HepG2 (cell line): Measurements from ENCODE around the gene ALG3. TPM values are rescaled to one million over a fixed set of nuclear protein-coding genes. Genes with fewer than 3 reads are reported as not detected.

Experiments
- ATF1 ChIP-seq: IDR thresholded peaks from 2 replicates; pipeline ENCODE4 v1.6.1; 2016; ENCODE audit warnings: mild to moderate bottlenecking, control low read depth
- CENPBD1 ChIP-seq: sonication (generic); formaldehyde crosslinking; IDR thresholded peaks from 2 replicates; pipeline ENCODE4 v1.8.0; 2022; ENCODE audit warnings: missing genetic modification reagents, low read depth, mild to moderate bottlenecking, borderline replicate concordance
- CREBL2 ChIP-seq: sonication (generic); formaldehyde crosslinking; IDR thresholded peaks from 2 replicates; pipeline ENCODE4 v1.8.1; 2023; ENCODE audit warnings: missing genetic modification reagents, mild to moderate bottlenecking, borderline replicate concordance
- HNF1B ChIP-seq: sonication (generic); formaldehyde crosslinking; IDR thresholded peaks from 2 replicates; pipeline ENCODE4 v1.5.1; 2020; ENCODE audit warnings: mild to moderate bottlenecking, moderate library complexity, missing genetic modification reagents
- HNF4G ChIP-seq, 2 experiments: sonication (generic) in 1 of 2; formaldehyde crosslinking in 1 of 2; IDR thresholded peaks; 2 replicates each; pipeline versions ENCODE4 v1.4.0 to v1.6.1; 2011 to 2020; ENCODE audit warnings: borderline replicate concordance in 2 of 2, low read depth in 2 of 2, mild to moderate bottlenecking in 2 of 2, low read length in 1 of 2, missing genetic modification reagents in 1 of 2, moderate library complexity in 1 of 2
- KDM6A ChIP-seq: IDR thresholded peaks from 2 replicates; pipeline ENCODE4 v1.6.1; 2016; ENCODE audit warnings: low read depth
- NCOA2 ChIP-seq: sonication (generic); formaldehyde crosslinking; IDR thresholded peaks from 2 replicates; pipeline ENCODE4 v1.8.0; 2022; ENCODE audit warnings: inconsistent platforms
- NFATC3 ChIP-seq: sonication (generic); formaldehyde crosslinking; IDR thresholded peaks from 2 replicates; pipeline ENCODE4 v1.5.1; 2020; ENCODE audit warnings: mild to moderate bottlenecking, missing genetic modification reagents
- SNAI1 ChIP-seq: sonication (generic); formaldehyde crosslinking; IDR thresholded peaks from 2 replicates; pipeline ENCODE4 v1.5.0; 2020; ENCODE audit warnings: mild to moderate bottlenecking, missing genetic modification reagents, borderline replicate concordance
- TCF7 ChIP-seq: sonication (generic); IDR thresholded peaks from 2 replicates; pipeline ENCODE4 v1.6.1; 2016; ENCODE audit warnings: antibody characterized with exemption, low read depth
- ZFP37 ChIP-seq: sonication (generic); formaldehyde crosslinking; IDR thresholded peaks from 2 replicates; pipeline ENCODE4 v1.4.0; 2020; ENCODE audit warnings: missing genetic modification reagents, borderline replicate concordance
- ZFP91 ChIP-seq: sonication (generic); formaldehyde crosslinking; IDR thresholded peaks from 2 replicates; pipeline ENCODE4 v1.9.0; 2022; ENCODE audit warnings: missing genetic modification reagents, mild to moderate bottlenecking, borderline replicate concordance
- ZNF10 ChIP-seq: sonication (generic); formaldehyde crosslinking; IDR thresholded peaks from 2 replicates; pipeline ENCODE4 v1.4.0; 2020; ENCODE audit warnings: mild to moderate bottlenecking, low read depth, missing genetic modification reagents, borderline replicate concordance
- ZNF30 ChIP-seq: sonication (generic); formaldehyde crosslinking; IDR thresholded peaks from 2 replicates; pipeline ENCODE4 v1.5.0; 2020; ENCODE audit warnings: mild to moderate bottlenecking, missing genetic modification reagents
- ZNF564 ChIP-seq: sonication (generic); formaldehyde crosslinking; IDR thresholded peaks from 2 replicates; pipeline ENCODE4 v1.8.1; 2023; ENCODE audit warnings: mild to moderate bottlenecking, missing genetic modification reagents
- ZNF646 ChIP-seq: sonication (generic); formaldehyde crosslinking; IDR thresholded peaks from 2 replicates; pipeline ENCODE4 v1.9.0; 2021; ENCODE audit warnings: mild to moderate bottlenecking, missing genetic modification reagents
- ZNF660 ChIP-seq: sonication (generic); formaldehyde crosslinking; IDR thresholded peaks from 2 replicates; pipeline ENCODE4 v1.5.1; 2020; ENCODE audit warnings: mild to moderate bottlenecking, low read depth, missing genetic modification reagents, borderline replicate concordance
- ZNF7 ChIP-seq: IDR thresholded peaks from 2 replicates; pipeline ENCODE4 v1.6.1; 2016; ENCODE audit warnings: missing biosample characterization, missing genetic modification reagents
- polyA plus RNA-seq, 8 experiments: library from polyadenylated mRNA; depleted of rRNA in 3 of 8; stranded (reverse) in 7 of 8; unstranded in 1 of 8; fragments of >200 nt; fragmentation: Illumina TruSeq in 4 of 8; extraction: Trizol in 4 of 8; gene quantifications; 2 replicates each; pipeline versions ENCODE4 v1.2.1 to v1.2.3, GENCODE V29; 2011 to 2016; ENCODE audit warnings: low read depth in 4 of 8, missing spikeins in 1 of 8, mixed read lengths in 1 of 8; ENCODE audit not compliant: insufficient read depth in 1 of 8
- total RNA-seq, 5 experiments: library from RNA; depleted of rRNA; stranded (reverse); fragments of >200 nt; fragmentation: Illumina TruSeq; extraction: Trizol; gene quantifications; 2 replicates each; pipeline ENCODE4 v1.2.3, GENCODE V29; 2016; ENCODE audit warnings: low read depth in 1 of 5

ALG3 gene
- total and polyA plus RNA-seq, 2 of the 13 experiments (the other 11 are each of a cell fraction or from before 2014, with no cell fraction given), result 46.6 to 57.1 TPM

GRCh38 chr3:184249412-184250166 lies 827 bp upstream of the ALG3 start, which contains the start of gene EEF1AKMT4 (continued):
- no peak for TF ChIP-seq CENPBD1 (CRISPR knock-in tag)
- TF ChIP-seq ZFP37 (CRISPR knock-in tag), result 0 out of 2 replicates have a peak, but pooled peaks have one; percentile 58
- no peak for TF ChIP-seq KDM6A
- no peak for TF ChIP-seq ZNF646 (CRISPR knock-in tag)
- TF ChIP-seq ZNF660 (CRISPR knock-in tag), result no peak
- TF ChIP-seq ZFP91 (CRISPR knock-in tag), result 0 out of 2 replicates have a peak, but pooled peaks have one; percentile 42
- no peak for TF ChIP-seq ZNF7
- no peak for TF ChIP-seq ZNF564 (CRISPR knock-in tag)
- no peak; the same call in 1 of the 2 replicates for TF ChIP-seq HNF1B (CRISPR knock-in tag)
- no peak for TF ChIP-seq ZNF10 (CRISPR knock-in tag)
- TF ChIP-seq NFATC3 (CRISPR knock-in tag), result no peak
- TF ChIP-seq HNF4G (IDR thresholded peaks at IDR 0.05; ENCODE audit: borderline replicate concordance, low read depth, low read length), result peak; percentile 19; the same call in 1 of the 2 replicates
- TF ChIP-seq HNF4G (CRISPR knock-in tag; IDR thresholded peaks at IDR 0.05; ENCODE audit: borderline replicate concordance, low read depth), result no peak
- no peak for TF ChIP-seq CREBL2 (CRISPR knock-in tag)
- no peak for TF ChIP-seq ATF1 (CRISPR knock-in tag)
- no peak for TF ChIP-seq ZNF30 (CRISPR knock-in tag)
- no peak for TF ChIP-seq TCF7
- no peak for TF ChIP-seq SNAI1
- peak; percentile 25; the same call in 1 of the 2 replicates for TF ChIP-seq NCOA2 (CRISPR knock-in tag)
